ENCODE data around the gene SPTBN5. TPM values are rescaled to one million over a fixed set of nuclear protein-coding genes. Genes with fewer than 3 reads are reported as not detected.

SPTBN5 gene
- total RNA-seq, 2 experiments from 2014 or later, result 0.11 to 0.14 TPM

GRCh38 chr15:41871175-41871905 lies 22.5 kb downstream of the SPTBN5 start:
- peaks cover 9% of the 10 kb centered on the region for H3K4me1 Mint-ChIP-seq (ENCODE audit: low read depth)
- no peaks in the 10 kb centered on the region for H3K9me3 Mint-ChIP-seq
- peak overlapping the region; percentile 73 for H3K27ac Mint-ChIP-seq
- H3K36me3 Mint-ChIP-seq (ENCODE audit: low read depth), result no peaks in the 10 kb centered on the region
- no peak for ATAC-seq
- H3K4me3 Mint-ChIP-seq, result no peak overlapping the region
- POLR2A ChIA-PET, result no interaction called here
- intact Hi-C loops (cut with micrococcal nuclease), result no loop called here
- no peak for DNase-seq
- no peaks in the 10 kb centered on the region for H3K27me3 Mint-ChIP-seq
- TF ChIP-seq CTCF (IDR thresholded peaks at IDR 0.05), result no peak
- CTCF ChIA-PET, result no interaction called here

GRCh38 chr15:41870689-41871081 lies 23.2 kb downstream of the SPTBN5 start:
- ChIA-PET POLR2A (no interaction called here), CTCF (interaction anchor here (0.9 kb wide), 1 partner anchor 34 kb away, joined by 3 read pairs; no protein-coding TSS in a partner anchor)
- Mint-ChIP-seq H3K27me3 (no peaks in the 10 kb centered on the region), H3K4me3 (no peak overlapping the region), H3K9me3 (no peaks in the 10 kb centered on the region), H3K4me1 (ENCODE audit: low read depth) (peaks cover 9% of the 10 kb centered on the region), H3K27ac (peak overlapping the region; percentile 73), H3K36me3 (ENCODE audit: low read depth) (no peaks in the 10 kb centered on the region)
- intact Hi-C loops (cut with micrococcal nuclease), result no loop called here
- TF ChIP-seq CTCF (IDR thresholded peaks at IDR 0.05), result no peak
- ATAC-seq (peak; percentile 96), DNase-seq (peak; percentile 74)

- TF ChIP-seq CTCF (IDR thresholded peaks at IDR 0.05), result no peak
- ATAC-seq (no peak), DNase-seq (no peak)
- ChIA-PET CTCF (interaction anchor here (0.9 to 1.2 kb wide), 3 partner anchors 35 to 58 kb away, joined by 3 to 5 read pairs (median 3); no protein-coding TSS in a partner anchor), POLR2A (interaction anchor here (0.5 to 1.6 kb wide), 3 partner anchors 18 to 56 kb away, joined by 3 read pairs; no protein-coding TSS in a partner anchor)
- H3K4me3 Mint-ChIP-seq, result no peak overlapping the region
- no peaks in the 10 kb centered on the region for H3K36me3 Mint-ChIP-seq (ENCODE audit: low read depth)
- peaks cover 9% of the 10 kb centered on the region for H3K4me1 Mint-ChIP-seq (ENCODE audit: low read depth)
- H3K27me3 Mint-ChIP-seq, result no peaks in the 10 kb centered on the region
- peak overlapping the region; percentile 73 for H3K27ac Mint-ChIP-seq
- no peaks in the 10 kb centered on the region for H3K9me3 Mint-ChIP-seq
- intact Hi-C loops (cut with micrococcal nuclease), result no loop called here
Observed at GRCh38 chr15:41869770-41870688, 23.8 kb downstream of the SPTBN5 start.

- no peaks in the 10 kb centered on the region for H3K9me3 Mint-ChIP-seq
- H3K27ac Mint-ChIP-seq, result no peak overlapping the region
- ChIA-PET POLR2A (interaction anchor here (1.4 kb wide), 1 partner anchor 41 kb away, joined by 3 read pairs; no protein-coding TSS in a partner anchor), CTCF (no interaction called here)
- H3K36me3 Mint-ChIP-seq (ENCODE audit: low read depth), result no peaks in the 10 kb centered on the region
- no peak for DNase-seq
- H3K4me1 Mint-ChIP-seq (ENCODE audit: low read depth), result peaks cover 9% of the 10 kb centered on the region
- TF ChIP-seq CTCF (IDR thresholded peaks at IDR 0.05), result no peak
- ATAC-seq, result no peak
- intact Hi-C loops (cut with micrococcal nuclease), result no loop called here
- no peaks in the 10 kb centered on the region for H3K27me3 Mint-ChIP-seq
- no peak overlapping the region for H3K4me3 Mint-ChIP-seq
Observed at GRCh38 chr15:41868321-41868720, 25.5 kb downstream of the SPTBN5 start.
